Astrocyte of the spinal cord (primary cell): ENCODE measurements around the gene OPCML.

Source experiments
- DNase-seq: peaks from one replicate; pipeline ENCODE4 v3.0.0; 2011; ENCODE audit warnings: low read depth, low spot score
- H3K4me3 ChIP-seq: 2 replicates; pipeline ENCODE4 v1.5.1; 2011; ENCODE audit warnings: low read depth, mild to moderate bottlenecking, low read length, moderate library complexity
- CTCF ChIP-seq: IDR thresholded peaks from 2 replicates; pipeline ENCODE4 v1.5.1; 2012; ENCODE audit warnings: low read depth, mild to moderate bottlenecking, low read length, inconsistent platforms
- in situ Hi-C: cut with HindIII; loops from 2 replicates; pipeline ENCODE4 v1.10.0; 2017; ENCODE audit warnings: low sequenced_read_pairs

The OPCML gene

GRCh38 chr11:132886335-132886734 is 646.0 kb downstream of the OPCML start:
- no peak overlapping the region for H3K4me3 ChIP-seq
- no peak for TF ChIP-seq CTCF
- DNase-seq: peak; percentile 65
- in situ Hi-C loops: no loop called here

- in situ Hi-C loops: no loop called here
- H3K4me3 ChIP-seq: no peak overlapping the region
- no peak for TF ChIP-seq CTCF
- no peak for DNase-seq
Observed at GRCh38 chr11:132883241-132883640, 649.1 kb downstream of the OPCML start.

GRCh38 chr11:132881622-132882021 is 650.7 kb downstream of the OPCML start:
- no peak for TF ChIP-seq CTCF
- in situ Hi-C loops: no loop called here
- no peak for DNase-seq
- no peak overlapping the region for H3K4me3 ChIP-seq

GRCh38 chr11:132878111-132878510 is 654.2 kb downstream of the OPCML start:
- TF ChIP-seq CTCF: no peak
- no peak overlapping the region for H3K4me3 ChIP-seq

GRCh38 chr11:132876705-132877104 is 655.6 kb downstream of the OPCML start:
- no peak for TF ChIP-seq CTCF
- in situ Hi-C loops: no loop called here
- DNase-seq: no peak

More at GRCh38 chr11:132878111-132878510, 654.2 kb downstream of the OPCML start:
- no peak for DNase-seq
- in situ Hi-C loops: no loop called here

GRCh38 chr11:132876239-132876638 is 656.1 kb downstream of the OPCML start:
- DNase-seq: no peak
- no peak for TF ChIP-seq CTCF
- in situ Hi-C loops: no loop called here
- no peak overlapping the region for H3K4me3 ChIP-seq

More at GRCh38 chr11:132876705-132877104, 655.6 kb downstream of the OPCML start:
- H3K4me3 ChIP-seq: no peak overlapping the region

- H3K4me3 ChIP-seq: no peak overlapping the region
- DNase-seq: peak; percentile 88
- in situ Hi-C loops: no loop called here
- TF ChIP-seq CTCF: no peak
Observed at GRCh38 chr11:132874638-132875037, 657.7 kb downstream of the OPCML start.
